Mesothelial cell of epicardium (in vitro differentiated cells): ENCODE results near the gene FAM204A. TPM values are rescaled to one million over a fixed set of nuclear protein-coding genes. Genes with fewer than 3 reads are reported as not detected.

Experiments used
- DNase-seq, 2 experiments: peaks; one replicate each; pipeline ENCODE4 v3.0.0; 2021; ENCODE audit warnings: low spot score in 2 of 2; ENCODE audit not compliant: unreplicated experiment in 2 of 2
- H3K27ac Mint-ChIP-seq: 2 replicates; pipeline ENCODE4 v1.8.0; 2021; ENCODE audit warnings: mixed read lengths
- H3K27me3 Mint-ChIP-seq: 2 replicates; pipeline ENCODE4 v1.8.0; 2021; ENCODE audit warnings: low read depth, mixed read lengths
- H3K36me3 Mint-ChIP-seq: 2 replicates; pipeline ENCODE4 v1.8.0; 2021; ENCODE audit warnings: mixed read lengths
- H3K4me1 Mint-ChIP-seq: 2 replicates; pipeline ENCODE4 v1.8.0; 2021; ENCODE audit warnings: mixed read lengths
- H3K4me3 Mint-ChIP-seq: 2 replicates; pipeline ENCODE4 v1.8.0; 2021; ENCODE audit warnings: mild to moderate bottlenecking, moderate library complexity, mixed read lengths
- H3K9me3 Mint-ChIP-seq: 2 replicates; pipeline ENCODE4 v1.8.0; 2021; ENCODE audit warnings: mixed read lengths
- total RNA-seq: library from RNA; stranded (reverse); gene quantifications from 3 replicates; pipeline ENCODE4 v1.2.1, GENCODE V29; 2021
- TF ChIP-seq, protein P1 (sequence below): fragments of 200-600 bp; sonication (generic); IDR thresholded peaks from one replicate; pipeline ENCODE4 v1.5.0; 2021; ENCODE audit warnings: antibody characterized with exemption; ENCODE audit not compliant: unreplicated experiment

The FAM204A gene
- total RNA-seq, 1 donor from 2014 or later, result 54.6 TPM

DNA sequence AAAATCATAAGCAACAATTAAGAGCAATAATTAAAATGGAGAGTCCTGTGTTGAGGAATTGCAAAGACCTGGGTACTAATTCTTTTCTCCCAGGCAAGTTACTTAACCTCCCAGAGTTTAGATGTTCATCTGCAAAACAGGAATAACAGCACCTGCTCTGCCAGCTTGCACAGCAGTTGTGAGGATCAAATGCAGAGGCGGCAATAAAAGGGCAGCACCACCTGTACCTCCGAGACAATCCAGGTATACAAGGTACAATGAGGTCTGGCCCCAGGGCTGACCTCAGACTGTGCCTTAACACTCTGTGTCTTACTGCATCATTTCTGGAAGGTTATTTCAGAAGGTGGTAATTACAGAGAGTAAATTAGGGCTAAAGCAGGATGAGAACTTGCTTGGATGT is 14.5 kb upstream of the FAM204A start:
- Mint-ChIP-seq H3K27me3 (peaks cover 29% of the 10 kb centered on the region), H3K27ac (no peak overlapping the region), H3K36me3 (no peaks in the 10 kb centered on the region), H3K4me1 (peaks cover 30% of the 10 kb centered on the region), H3K9me3 (no peaks in the 10 kb centered on the region), H3K4me3 (no peak overlapping the region)
- DNase-seq, result no peak
- TF ChIP-seq, protein P1, sequence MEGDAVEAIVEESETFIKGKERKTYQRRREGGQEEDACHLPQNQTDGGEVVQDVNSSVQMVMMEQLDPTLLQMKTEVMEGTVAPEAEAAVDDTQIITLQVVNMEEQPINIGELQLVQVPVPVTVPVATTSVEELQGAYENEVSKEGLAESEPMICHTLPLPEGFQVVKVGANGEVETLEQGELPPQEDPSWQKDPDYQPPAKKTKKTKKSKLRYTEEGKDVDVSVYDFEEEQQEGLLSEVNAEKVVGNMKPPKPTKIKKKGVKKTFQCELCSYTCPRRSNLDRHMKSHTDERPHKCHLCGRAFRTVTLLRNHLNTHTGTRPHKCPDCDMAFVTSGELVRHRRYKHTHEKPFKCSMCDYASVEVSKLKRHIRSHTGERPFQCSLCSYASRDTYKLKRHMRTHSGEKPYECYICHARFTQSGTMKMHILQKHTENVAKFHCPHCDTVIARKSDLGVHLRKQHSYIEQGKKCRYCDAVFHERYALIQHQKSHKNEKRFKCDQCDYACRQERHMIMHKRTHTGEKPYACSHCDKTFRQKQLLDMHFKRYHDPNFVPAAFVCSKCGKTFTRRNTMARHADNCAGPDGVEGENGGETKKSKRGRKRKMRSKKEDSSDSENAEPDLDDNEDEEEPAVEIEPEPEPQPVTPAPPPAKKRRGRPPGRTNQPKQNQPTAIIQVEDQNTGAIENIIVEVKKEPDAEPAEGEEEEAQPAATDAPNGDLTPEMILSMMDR, result no peak

DNA sequence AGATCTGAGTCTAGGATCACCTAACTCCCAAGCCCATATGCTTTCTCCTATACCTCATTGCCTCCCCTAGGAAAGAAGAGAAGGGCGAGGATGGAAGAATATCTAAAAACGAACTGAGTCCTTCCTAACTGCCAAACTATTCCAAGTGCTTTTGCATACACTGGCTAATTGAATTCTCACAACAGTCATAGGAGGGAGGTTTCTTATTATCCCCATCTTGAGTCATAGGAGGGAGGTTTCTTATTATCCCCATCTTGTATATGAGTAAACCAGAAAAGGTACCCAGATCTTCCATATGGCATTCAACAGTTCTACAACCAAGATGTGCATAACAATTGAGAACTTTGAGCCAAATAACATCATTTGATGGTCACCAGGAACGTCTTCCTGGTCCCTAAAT is 13.1 kb upstream of the FAM204A start:
- Mint-ChIP-seq H3K4me1 (peaks cover 27% of the 10 kb centered on the region), H3K4me3 (no peak overlapping the region), H3K27me3 (peaks cover 38% of the 10 kb centered on the region), H3K27ac (no peak overlapping the region), H3K9me3 (no peaks in the 10 kb centered on the region), H3K36me3 (no peaks in the 10 kb centered on the region)
- no peak for DNase-seq
- TF ChIP-seq, protein P1, result no peak

DNA sequence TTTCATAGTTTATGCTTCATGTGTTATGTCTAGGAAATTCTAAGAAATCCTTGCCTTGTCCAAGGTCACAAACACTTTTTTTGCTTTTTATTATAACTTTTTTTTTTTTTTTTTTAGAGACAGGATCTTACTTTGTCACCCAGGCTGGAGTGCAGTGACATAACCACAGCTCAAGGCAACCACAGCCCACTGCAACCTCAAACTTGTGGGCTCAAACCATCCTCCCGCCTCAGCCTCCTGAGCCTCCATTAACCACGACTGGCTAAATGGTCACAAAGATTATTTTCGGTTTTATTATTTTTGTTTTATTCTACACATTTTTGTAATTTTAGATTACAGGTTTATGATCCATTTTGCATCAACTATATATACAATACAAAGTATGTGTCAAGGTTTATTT is 7.1 kb upstream of the FAM204A start:
- H3K27ac Mint-ChIP-seq, result no peak overlapping the region
- no peaks in the 10 kb centered on the region for H3K9me3 Mint-ChIP-seq
- DNase-seq, result no peak
- TF ChIP-seq, protein P1, result no peak
- no peaks in the 10 kb centered on the region for H3K4me1 Mint-ChIP-seq
- peaks cover 35% of the 10 kb centered on the region for H3K27me3 Mint-ChIP-seq
- no peak overlapping the region for H3K4me3 Mint-ChIP-seq
- H3K36me3 Mint-ChIP-seq, result no peaks in the 10 kb centered on the region

DNA sequence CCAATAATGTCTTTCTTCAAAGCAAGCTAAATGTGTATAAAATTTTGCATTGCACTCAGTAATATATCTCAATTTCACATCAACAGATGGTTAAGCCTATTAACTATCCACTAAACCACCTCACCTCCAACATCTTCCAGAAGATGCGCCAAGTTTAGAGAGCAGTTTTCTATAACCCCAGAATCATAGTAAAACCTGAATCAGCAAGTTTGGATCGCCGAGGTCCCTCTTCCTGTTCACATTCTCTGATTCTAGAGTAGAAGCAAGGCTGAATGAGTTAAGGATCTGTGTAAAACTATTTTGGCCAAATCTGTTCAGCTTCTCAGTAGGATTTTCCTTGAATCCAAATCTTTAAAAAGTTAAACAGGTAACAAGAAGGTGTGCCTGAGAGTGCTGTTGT is 1.4 kb upstream of the FAM204A start:
- TF ChIP-seq, protein P1, result no peak
- no peak for DNase-seq
- no peak overlapping the region for H3K27ac Mint-ChIP-seq
- H3K27me3 Mint-ChIP-seq, result peaks cover 8% of the 10 kb centered on the region
- no peak overlapping the region for H3K4me3 Mint-ChIP-seq
- H3K36me3 Mint-ChIP-seq, result no peaks in the 10 kb centered on the region
- peaks cover 22% of the 10 kb centered on the region for H3K4me1 Mint-ChIP-seq
- no peaks in the 10 kb centered on the region for H3K9me3 Mint-ChIP-seq

DNA sequence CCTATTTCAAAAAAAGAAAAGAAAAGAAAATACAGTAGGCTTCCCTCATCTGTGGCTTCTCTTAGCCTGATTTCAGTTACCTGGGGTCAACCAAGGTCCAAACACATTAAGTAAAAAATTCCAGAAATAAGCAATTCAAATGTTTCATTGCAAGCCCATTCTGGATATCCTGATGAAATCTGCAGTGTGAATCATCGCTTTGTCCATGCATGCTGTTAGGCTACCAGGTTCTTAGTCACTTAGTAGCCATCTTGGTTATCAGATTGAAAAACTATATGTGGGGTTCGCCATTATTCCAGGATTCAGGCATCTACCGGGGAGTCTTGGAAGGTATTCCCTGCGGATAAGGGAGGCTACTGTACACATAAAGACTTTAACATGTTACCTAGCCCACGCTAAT is 991 bp upstream of the FAM204A start:
- H3K27me3 Mint-ChIP-seq, result peaks cover 8% of the 10 kb centered on the region
- no peak overlapping the region for H3K27ac Mint-ChIP-seq
- TF ChIP-seq, protein P1, result no peak
- H3K36me3 Mint-ChIP-seq, result no peaks in the 10 kb centered on the region
- no peaks in the 10 kb centered on the region for H3K9me3 Mint-ChIP-seq
- no peak for DNase-seq
- H3K4me1 Mint-ChIP-seq, result peaks cover 22% of the 10 kb centered on the region
- H3K4me3 Mint-ChIP-seq, result no peak overlapping the region

DNA sequence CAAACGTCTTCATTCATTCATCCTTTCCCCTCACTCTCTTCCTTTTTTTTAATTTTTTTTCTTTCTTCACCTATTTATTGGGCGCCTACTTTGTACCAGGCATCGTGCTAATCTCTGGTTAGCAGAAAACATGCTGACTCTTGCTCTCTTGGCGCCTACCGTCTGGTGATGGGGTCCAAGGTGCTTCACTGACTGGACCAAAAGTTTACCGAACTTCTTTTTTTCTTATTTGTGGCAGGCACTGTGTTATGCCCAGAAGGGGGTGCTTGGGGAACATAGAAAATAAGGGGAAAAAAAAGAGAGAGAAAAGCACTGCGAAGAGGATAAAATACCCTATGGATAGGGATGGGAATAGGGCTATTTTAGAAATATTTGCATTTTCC is 505 bp upstream of the FAM204A start:
- H3K27me3 Mint-ChIP-seq, result peaks cover 8% of the 10 kb centered on the region
- H3K9me3 Mint-ChIP-seq, result no peaks in the 10 kb centered on the region
- peak overlapping the region; percentile 98 for H3K27ac Mint-ChIP-seq
- H3K4me1 Mint-ChIP-seq, result peaks cover 22% of the 10 kb centered on the region
- no peaks in the 10 kb centered on the region for H3K36me3 Mint-ChIP-seq
- TF ChIP-seq, protein P1, result no peak
- no peak for DNase-seq
- peak overlapping the region; percentile 92 for H3K4me3 Mint-ChIP-seq
